Skin of body (tissue), 2 donors: ENCODE results near the gene ACTG2. TPM values are rescaled to one million over a fixed set of nuclear protein-coding genes. Genes with fewer than 3 reads are reported as not detected.
A peak's percentile ranks its signal among the peaks of the same experiment; 100 is the strongest.
"Not testable (repeated sequence)": the region's sequence is repeated elsewhere in the genome, so short reads cannot be mapped to it uniquely, and the experiment has no call there.

ENCODE experiments used
- DNase-seq: peaks from one replicate; lab custom pipeline; 2025; lab: John Stamatoyannopoulos, UW
- total RNA-seq: library from RNA; depleted of rRNA; stranded (reverse); fragments of >200 nt; gene quantifications from one replicate; pipeline ENCODE4 v1.2.3, GENCODE V29; 2014

The ACTG2 gene
- total RNA-seq, result 5.1 TPM

- no peak for DNase-seq
Measured at GRCh38 chr2:73892631-73893329, at the start of gene ACTG2. TSS of gene ACTG2 (plus strand) at chr2:73893008. CDS start at chr2:73901312, 8,304 bp downstream.

- DNase-seq, result no peak
Measured at GRCh38 chr2:73844087-73844486, 48.7 kb upstream of the ACTG2 start.

GRCh38 chr2:73850009-73850408, 42.8 kb upstream of the ACTG2 start:
- DNase-seq, result no peak

- no peak for DNase-seq
Measured at GRCh38 chr2:73851274-73851673, 41.5 kb upstream of the ACTG2 start.

- no peak for DNase-seq
Measured at GRCh38 chr2:73852020-73852419, 40.8 kb upstream of the ACTG2 start.

GRCh38 chr2:73855526-73855925, 37.3 kb upstream of the ACTG2 start:
- DNase-seq, result no peak

- DNase-seq, result no peak
Measured at GRCh38 chr2:73856214-73856613, 36.6 kb upstream of the ACTG2 start.

GRCh38 chr2:73859721-73860586, 32.9 kb upstream of the ACTG2 start:
- DNase-seq, result no peak

- DNase-seq, result no peak
Measured at GRCh38 chr2:73862987-73863386, 29.8 kb upstream of the ACTG2 start.

- no peak for DNase-seq
Measured at GRCh38 chr2:73868204-73868978, 24.4 kb upstream of the ACTG2 start.

- DNase-seq, result peak; percentile 44
Measured at GRCh38 chr2:73870084-73870483, 22.7 kb upstream of the ACTG2 start.

- no peak for DNase-seq
Measured at GRCh38 chr2:73877071-73877802, 15.6 kb upstream of the ACTG2 start.

- not testable (repeated sequence) for DNase-seq
Measured at GRCh38 chr2:73877984-73878383, 14.8 kb upstream of the ACTG2 start.

GRCh38 chr2:73885406-73885805, 7.4 kb upstream of the ACTG2 start:
- DNase-seq, result no peak

GRCh38 chr2:73886357-73886756, 6.5 kb upstream of the ACTG2 start:
- DNase-seq, result no peak

GRCh38 chr2:73887596-73888353, 5.0 kb upstream of the ACTG2 start:
- not testable (repeated sequence) for DNase-seq

- DNase-seq, result no peak
Measured at GRCh38 chr2:73888388-73888787, 4.4 kb upstream of the ACTG2 start.

- no peak for DNase-seq
Measured at GRCh38 chr2:73889206-73889605, 3.6 kb upstream of the ACTG2 start.

- DNase-seq, result no peak
Measured at GRCh38 chr2:73890301-73891092, 2.3 kb upstream of the ACTG2 start.
